PC-9 (cell line): ENCODE measurements around the gene STPG1.

Experiments
- CTCF ChIP-seq: fragments of 200-600 bp; sonication (generic); conservative IDR thresholded peaks from 2 replicates; pipeline ENCODE4 v1.6.1; 2017; ENCODE audit warnings: mixed run types, antibody characterized with exemption, mild to moderate bottlenecking, moderate library complexity
- EZH2 ChIP-seq: fragments of 200-600 bp; sonication (generic); IDR thresholded peaks from 2 replicates; pipeline ENCODE4 v1.8.0; 2017; ENCODE audit warnings: antibody characterized with exemption, low read depth

GRCh38 chr1:24452922-24453485 is 39.4 kb upstream of the STPG1 start:
- TF ChIP-seq EZH2 = no peak
- TF ChIP-seq CTCF = no peak
